ENCODE measurements around the gene MAP2K3. TPM values are rescaled to one million over a fixed set of nuclear protein-coding genes. Genes with fewer than 3 reads are reported as not detected.
A peak's percentile ranks its signal among the peaks of the same experiment; 100 is the strongest.
"Not testable (repeated sequence)": the region's sequence is repeated elsewhere in the genome, so short reads cannot be mapped to it uniquely, and the experiment has no call there.

The MAP2K3 gene
- total RNA-seq, 1 experiment from 2014 or later, result 27.5 TPM

DNA sequence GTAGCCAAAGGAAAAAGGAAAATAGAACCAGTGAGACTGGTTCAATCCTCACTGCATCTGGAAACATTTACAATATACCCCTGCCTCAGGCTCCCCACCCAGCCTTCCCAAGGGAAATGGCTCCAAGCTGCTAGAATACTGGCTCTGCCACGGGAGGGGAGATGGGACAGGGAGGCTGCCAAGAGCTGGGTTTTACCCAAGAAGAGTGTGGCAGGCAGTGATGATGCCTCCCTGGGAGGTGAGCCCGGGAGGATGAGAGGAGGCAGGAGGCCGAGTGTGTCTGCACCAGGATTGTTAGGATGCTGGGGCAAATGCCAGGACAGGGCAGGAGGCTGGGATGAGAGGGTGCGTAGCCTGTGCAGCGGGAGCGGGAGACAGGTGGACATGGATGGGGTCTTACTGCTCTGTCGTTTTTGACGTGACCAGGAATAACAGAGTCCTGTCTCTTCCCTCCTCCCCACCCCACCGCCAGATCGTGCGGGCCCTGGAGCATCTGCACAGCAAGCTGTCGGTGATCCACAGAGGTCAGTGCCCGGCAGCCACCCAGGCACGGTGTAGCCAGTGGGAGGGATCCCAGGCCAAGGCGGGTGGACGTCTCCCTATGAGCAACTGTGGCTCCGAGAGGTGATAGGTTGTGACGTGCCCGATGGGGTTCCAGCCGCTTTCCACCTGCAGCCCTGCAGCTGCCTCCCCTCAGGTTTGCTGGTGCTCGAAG is 18.4 kb downstream of the MAP2K3 start:
- DNase-seq, result peak; percentile 63
- no peaks in the 10 kb centered on the region for H3K27me3 ChIP-seq (ENCODE audit: control insufficient read depth, insufficient read depth, low read length)
- peaks cover 3% of the 10 kb centered on the region for H3K36me3 ChIP-seq (replicated peaks; ENCODE audit: control insufficient read depth, insufficient read depth, low read length)
- no peak overlapping the region for H3K4me3 ChIP-seq (ENCODE audit: insufficient read depth, low read depth, low read length)

DNA sequence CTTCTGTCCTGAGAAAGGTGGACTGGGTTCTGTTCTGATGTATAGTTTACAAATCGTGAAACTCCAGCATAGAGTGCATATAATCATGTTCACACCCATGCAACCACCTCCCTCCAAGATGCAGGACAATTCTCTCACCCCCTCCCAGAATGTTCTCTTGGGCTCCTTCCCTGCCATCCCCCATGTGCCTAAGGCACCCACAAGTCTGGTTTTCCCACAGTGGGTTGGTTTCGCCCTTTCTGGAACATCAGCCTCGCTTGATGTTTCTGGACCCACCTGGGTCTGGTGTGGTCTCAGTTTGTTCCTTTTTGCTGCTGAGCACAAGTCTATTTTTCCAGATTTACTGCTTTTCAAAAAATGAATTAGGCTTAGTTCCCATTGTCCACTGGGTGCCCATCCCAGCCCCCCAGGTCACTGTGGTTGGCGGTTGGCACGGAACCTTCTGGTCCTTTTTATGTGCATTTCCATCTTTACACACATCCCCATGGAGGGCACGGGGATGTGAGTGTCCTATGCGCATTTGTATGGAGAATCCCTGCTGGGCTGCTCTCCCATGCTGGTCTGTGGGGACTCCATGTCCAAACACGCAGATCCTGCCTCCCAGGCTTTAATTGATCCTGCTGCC is 19.0 kb downstream of the MAP2K3 start:
- peak; percentile 64 for DNase-seq

DNA sequence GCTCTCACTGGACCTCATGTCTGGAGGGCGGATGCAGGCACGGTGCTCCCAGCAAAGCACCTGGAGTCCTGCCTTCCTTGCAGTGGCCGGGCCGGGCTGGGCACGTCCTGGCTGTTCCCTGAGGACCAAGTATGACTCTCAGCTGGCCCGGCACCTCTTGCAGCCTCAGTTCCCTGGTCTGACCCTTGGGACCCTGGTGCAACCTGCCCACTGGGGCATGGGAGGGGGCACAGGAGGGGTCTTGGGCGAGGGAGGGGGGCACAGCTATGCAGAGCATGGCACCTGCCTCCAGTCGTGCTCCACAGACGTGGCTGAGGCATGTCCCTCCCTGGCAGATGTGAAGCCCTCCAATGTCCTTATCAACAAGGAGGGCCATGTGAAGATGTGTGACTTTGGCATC is 19.6 kb downstream of the MAP2K3 start:
- H3K4me3 ChIP-seq (ENCODE audit: insufficient read depth, low read depth, low read length), result no peak overlapping the region

More for the DNA sequence above, 19.0 kb downstream of the MAP2K3 start:
- no peak overlapping the region for H3K4me3 ChIP-seq (ENCODE audit: insufficient read depth, low read depth, low read length)
- no peaks in the 10 kb centered on the region for H3K27me3 ChIP-seq (ENCODE audit: control insufficient read depth, insufficient read depth, low read length)
- H3K36me3 ChIP-seq (replicated peaks; ENCODE audit: control insufficient read depth, insufficient read depth, low read length), result peaks cover 4% of the 10 kb centered on the region

DNA sequence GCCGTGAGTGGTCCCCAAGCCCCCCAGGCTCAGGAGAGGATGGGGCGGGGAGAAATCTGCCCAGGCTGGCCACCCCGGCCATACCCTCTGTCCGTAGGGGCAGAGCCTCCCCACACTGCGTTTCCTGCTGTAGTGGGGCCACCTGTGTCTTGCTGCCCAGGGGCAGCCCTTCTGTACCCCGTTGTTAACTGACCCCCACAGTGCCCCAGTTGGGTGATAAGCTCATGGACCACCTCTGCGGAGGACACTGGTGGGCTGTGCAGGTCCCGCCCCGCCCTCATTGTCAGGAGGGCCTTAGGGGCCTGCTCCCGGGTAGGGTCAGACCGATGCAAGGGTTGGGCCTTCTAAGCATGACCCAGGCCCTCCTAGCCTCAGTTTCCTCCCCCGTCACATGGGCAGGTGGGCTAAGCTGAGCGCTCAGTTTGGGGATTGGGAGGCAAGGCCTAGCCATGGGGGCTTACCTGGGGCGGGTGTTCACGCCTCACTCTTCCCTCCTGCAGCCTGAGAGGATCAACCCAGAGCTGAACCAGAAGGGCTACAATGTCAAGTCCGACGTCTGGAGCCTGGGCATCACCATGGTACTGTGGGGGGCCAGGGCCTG is 20.1 kb downstream of the MAP2K3 start:
- not testable (repeated sequence) for H3K4me3 ChIP-seq (ENCODE audit: insufficient read depth, low read depth, low read length); DNase-seq; H3K27me3 ChIP-seq (ENCODE audit: control insufficient read depth, insufficient read depth, low read length); H3K36me3 ChIP-seq (replicated peaks; ENCODE audit: control insufficient read depth, insufficient read depth, low read length)

More for the DNA sequence above, 19.6 kb downstream of the MAP2K3 start:
- peak; percentile 59 for DNase-seq
- Histone ChIP-seq H3K36me3 (replicated peaks; ENCODE audit: control insufficient read depth, insufficient read depth, low read length) (peaks cover 5% of the 10 kb centered on the region), H3K27me3 (ENCODE audit: control insufficient read depth, insufficient read depth, low read length) (no peaks in the 10 kb centered on the region)

DNA sequence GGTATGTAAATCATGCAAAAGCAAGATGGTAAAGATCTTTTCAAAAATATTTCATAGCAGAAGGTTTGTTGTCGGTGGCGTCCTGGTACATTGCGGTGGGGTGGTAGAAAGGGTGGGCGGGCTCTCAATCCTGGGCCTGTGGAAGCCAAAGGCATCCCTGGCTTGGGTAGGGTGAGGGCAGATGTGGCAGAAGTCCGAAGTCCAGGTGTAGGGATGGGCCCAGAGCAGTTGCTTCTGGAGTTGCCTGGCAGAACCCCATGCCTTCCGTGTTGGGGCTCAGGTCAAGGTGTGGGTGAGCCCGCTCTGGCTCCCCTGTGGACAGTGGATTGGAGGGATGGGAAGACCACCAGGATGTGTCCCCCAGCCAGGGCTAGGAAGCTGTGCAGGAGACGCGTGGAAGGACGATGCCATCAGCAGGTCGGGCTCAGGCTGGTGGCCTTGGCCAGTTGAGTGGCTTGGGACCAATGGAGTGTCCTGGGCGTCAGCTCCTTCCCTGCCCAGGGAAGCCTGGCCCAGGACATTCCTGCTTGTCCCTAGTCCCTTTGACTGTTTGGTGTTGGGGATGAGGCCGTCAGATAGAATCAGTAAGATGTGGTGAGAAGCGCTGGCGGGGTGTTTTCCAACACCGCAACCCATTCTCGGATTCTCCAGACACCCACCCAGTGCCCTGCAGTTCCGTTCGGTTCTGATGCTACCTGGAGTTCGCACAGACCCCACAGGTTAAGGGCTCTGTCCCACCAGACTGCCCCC is 21.1 kb downstream of the MAP2K3 start:
- DNase-seq; H3K4me3 ChIP-seq (ENCODE audit: insufficient read depth, low read depth, low read length); H3K36me3 ChIP-seq (replicated peaks; ENCODE audit: control insufficient read depth, insufficient read depth, low read length); H3K27me3 ChIP-seq (ENCODE audit: control insufficient read depth, insufficient read depth, low read length): not testable (repeated sequence)

DNA sequence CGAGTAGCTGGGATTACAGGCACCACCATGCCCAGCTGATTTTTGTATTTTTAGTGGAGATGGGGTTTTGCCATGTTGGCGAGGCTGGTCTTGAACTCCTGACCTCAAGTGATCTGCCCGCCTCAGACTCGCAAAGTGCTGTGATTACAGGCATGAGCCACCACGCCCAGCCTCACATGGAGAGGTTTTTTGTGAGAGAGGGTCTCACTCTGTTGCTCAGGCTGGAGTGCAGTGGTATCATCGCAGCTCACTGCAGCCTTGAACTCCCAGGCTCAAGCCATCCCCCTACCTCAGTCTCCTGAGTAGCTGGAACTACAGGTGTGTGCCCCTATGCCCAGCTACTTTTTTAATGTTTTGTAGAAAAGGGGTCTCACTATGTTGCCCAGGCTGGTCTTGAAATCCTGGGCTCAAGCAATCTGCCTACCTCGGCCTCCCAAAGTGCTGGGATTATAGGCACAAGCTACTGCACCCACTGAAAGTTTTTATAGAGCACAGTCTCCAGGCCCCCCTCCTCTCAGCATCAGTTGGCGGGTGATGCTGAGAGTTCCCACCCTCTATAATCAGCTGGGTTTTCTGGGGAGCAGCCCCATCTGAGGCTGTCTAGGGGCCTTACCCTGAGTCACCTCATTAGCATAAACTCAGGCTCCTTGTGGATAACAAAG is 22.2 kb downstream of the MAP2K3 start:
- not testable (repeated sequence) for H3K36me3 ChIP-seq (replicated peaks; ENCODE audit: control insufficient read depth, insufficient read depth, low read length); H3K4me3 ChIP-seq (ENCODE audit: insufficient read depth, low read depth, low read length); H3K27me3 ChIP-seq (ENCODE audit: control insufficient read depth, insufficient read depth, low read length)
- peak; percentile 75 for DNase-seq

DNA sequence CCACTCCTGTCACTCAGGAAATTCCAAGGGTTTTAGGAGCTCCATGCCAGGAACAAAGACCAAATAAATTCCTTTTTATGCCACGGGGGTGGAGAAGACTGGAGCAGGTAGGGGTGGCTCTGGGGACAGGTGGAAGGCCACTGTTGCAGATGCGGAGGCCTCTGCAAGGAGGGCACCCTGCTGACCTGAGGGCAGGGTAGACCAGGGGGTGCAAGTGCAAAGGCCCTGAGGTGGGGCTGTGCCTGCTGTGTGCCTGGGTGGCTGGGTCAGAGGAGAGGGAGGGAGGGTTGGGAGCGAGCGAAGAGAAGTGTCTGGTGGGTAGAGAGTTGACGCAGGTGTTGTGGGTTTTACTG is 22.7 kb downstream of the MAP2K3 start:
- H3K36me3 ChIP-seq (replicated peaks; ENCODE audit: control insufficient read depth, insufficient read depth, low read length); DNase-seq; H3K4me3 ChIP-seq (ENCODE audit: insufficient read depth, low read depth, low read length); H3K27me3 ChIP-seq (ENCODE audit: control insufficient read depth, insufficient read depth, low read length): not testable (repeated sequence)

DNA sequence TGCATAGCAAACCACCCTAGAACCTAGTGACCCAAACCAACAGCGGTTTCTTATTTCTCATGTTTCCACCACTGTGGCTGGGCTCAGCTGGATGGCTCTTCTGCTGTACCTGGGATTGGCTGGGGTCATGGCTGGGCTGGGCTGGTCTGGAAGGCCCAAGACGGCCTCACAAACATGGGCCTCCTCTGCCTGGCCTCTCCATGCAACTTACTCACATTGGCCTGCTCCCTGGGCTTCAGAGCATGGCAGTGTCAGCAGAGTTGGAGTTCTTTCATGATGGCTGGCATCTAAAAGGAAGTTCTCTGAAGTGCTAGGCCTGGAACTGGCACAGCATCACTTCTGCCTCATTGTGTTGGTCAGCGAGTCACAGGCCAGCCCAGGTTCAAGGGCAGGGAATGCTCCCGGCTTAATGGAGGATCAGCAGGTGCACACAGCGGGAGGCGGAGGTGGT is 24.4 kb downstream of the MAP2K3 start:
- H3K27me3 ChIP-seq (ENCODE audit: control insufficient read depth, insufficient read depth, low read length); DNase-seq; H3K4me3 ChIP-seq (ENCODE audit: insufficient read depth, low read depth, low read length): not testable (repeated sequence)

DNA sequence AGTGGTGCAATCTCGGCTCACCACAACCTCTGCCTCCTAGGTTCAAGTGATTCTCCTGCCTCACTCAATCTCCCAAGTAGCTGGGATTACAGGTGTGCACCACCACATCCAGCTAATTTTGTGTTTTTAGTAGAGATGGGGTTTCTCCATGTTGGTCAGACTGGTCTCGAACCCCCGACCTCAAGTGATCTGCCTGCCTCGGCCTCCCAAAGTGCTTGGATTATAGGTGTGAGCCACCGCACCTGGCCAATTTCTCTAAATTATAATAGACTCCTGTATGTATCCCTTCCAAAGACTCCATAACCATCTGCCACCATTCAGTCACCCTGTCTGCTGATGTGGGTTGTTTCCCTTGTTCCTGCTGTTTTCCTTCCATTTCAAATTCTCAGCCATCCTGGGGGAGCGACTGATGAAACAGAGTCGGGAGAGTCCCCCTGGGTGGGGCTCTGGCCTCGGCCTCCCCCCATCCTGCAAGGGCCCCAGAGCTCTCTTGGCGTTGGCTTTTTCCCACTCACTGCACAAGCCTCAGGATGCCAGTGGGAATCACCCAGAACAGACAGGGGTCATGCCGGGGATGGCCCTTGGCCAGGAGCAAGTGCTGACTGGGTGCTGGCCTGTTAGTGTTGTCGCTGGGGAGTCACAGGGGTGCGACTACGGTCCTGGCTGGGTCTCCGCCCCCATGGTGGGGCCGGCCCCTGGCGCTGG is 25.7 kb downstream of the MAP2K3 start:
- not testable (repeated sequence) for H3K27me3 ChIP-seq (ENCODE audit: control insufficient read depth, insufficient read depth, low read length); H3K36me3 ChIP-seq (replicated peaks; ENCODE audit: control insufficient read depth, insufficient read depth, low read length); H3K4me3 ChIP-seq (ENCODE audit: insufficient read depth, low read depth, low read length); DNase-seq

More for the DNA sequence above, 24.4 kb downstream of the MAP2K3 start:
- not testable (repeated sequence) for H3K36me3 ChIP-seq (replicated peaks; ENCODE audit: control insufficient read depth, insufficient read depth, low read length)

DNA sequence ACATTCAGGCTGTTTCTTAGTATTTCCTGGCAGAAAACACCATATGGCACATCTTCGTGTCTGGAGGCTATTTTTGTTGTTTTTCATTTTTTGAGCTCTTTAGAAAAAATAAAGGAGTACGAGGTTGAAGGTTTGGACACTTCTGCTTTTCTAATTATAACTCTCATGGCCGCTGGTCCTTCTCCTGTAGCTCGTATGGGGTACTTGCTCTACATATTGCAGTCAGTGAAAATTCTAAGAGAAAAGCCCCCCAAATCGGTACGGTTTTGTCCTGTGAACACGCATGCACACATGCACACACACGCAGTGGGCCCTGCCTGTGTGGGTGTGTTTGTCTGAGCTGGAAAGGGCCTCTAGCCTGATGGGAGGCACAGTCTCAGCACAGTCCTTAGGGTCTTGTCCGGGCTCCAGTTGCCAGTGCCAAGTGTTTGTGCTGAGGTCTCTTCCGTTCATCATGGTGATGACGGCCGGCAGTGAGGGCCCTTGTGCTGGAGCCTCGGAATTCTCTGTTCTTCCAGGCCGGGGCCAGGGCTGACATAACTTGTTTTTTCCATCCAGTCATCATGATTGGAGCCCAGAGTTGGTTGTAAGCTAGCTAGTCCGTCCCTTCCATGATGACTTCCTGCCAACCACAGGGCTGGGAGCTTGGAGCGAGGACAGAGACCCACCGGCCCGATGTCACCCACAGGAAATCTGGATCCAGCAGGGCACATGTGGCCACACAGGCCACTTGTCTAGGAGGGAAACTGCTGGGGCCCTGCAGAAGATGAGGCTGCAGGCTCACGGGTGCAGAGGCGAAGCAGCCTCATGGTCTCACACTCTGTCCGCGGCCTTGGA is 26.5 kb downstream of the MAP2K3 start:
- DNase-seq; H3K36me3 ChIP-seq (replicated peaks; ENCODE audit: control insufficient read depth, insufficient read depth, low read length); H3K4me3 ChIP-seq (ENCODE audit: insufficient read depth, low read depth, low read length); H3K27me3 ChIP-seq (ENCODE audit: control insufficient read depth, insufficient read depth, low read length): not testable (repeated sequence)

DNA sequence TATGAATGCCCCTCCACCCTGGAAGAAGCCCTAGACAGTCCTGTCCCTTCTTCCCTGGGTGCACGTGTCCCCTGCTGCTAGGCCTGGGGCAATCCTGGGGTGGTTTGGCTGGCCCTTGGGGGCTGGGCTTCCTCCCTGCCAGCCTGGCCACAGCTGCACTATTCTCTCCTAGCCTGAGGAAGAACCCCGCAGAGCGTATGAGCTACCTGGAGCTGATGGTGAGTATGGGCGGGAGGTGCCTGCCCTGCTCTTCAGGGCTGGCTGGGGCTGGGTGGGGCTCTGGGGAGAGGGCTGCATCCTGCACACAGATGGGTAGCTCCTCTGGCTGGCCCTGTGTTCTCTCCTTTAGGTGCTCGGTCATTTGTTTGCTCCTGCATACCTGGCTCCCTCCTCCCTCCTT is 28.8 kb downstream of the MAP2K3 start:
- Histone ChIP-seq H3K36me3 (replicated peaks; ENCODE audit: control insufficient read depth, insufficient read depth, low read length) (peaks cover 2% of the 10 kb centered on the region), H3K27me3 (ENCODE audit: control insufficient read depth, insufficient read depth, low read length) (no peaks in the 10 kb centered on the region; the same call in 1 of the 2 replicates), H3K4me3 (ENCODE audit: insufficient read depth, low read depth, low read length) (no peak overlapping the region)
- DNase-seq, result no peak

DNA sequence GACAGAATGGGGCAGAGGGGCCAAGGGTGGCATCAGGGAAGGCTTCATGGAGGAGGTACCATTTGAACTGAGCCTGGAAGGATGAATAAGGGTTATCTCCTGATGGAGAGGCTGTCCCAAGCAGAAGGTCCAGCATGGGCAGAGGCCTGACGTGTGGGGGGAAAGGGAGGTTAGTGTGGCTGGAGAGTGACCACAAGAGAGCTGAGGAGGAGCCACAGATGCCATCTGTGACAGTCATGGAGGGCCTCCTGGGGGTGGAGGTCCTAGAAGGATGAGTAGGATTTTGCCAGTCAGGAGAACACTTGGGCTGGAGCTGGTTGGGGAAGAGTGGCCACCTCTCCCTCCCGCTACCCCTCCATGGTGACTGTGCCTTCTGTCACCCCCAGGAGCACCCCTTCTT is 29.2 kb downstream of the MAP2K3 start:
- DNase-seq; H3K36me3 ChIP-seq (replicated peaks; ENCODE audit: control insufficient read depth, insufficient read depth, low read length); H3K27me3 ChIP-seq (ENCODE audit: control insufficient read depth, insufficient read depth, low read length); H3K4me3 ChIP-seq (ENCODE audit: insufficient read depth, low read depth, low read length): not testable (repeated sequence)

DNA sequence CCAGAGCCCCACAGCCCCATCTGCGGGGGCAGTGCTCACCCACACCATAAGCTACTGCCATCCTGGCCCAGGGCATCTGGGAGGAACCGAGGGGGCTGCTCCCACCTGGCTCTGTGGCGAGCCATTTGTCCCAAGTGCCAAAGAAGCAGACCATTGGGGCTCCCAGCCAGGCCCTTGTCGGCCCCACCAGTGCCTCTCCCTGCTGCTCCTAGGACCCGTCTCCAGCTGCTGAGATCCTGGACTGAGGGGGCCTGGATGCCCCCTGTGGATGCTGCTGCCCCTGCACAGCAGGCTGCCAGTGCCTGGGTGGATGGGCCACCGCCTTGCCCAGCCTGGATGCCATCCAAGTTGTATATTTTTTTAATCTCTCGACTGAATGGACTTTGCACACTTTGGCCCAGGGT is 29.8 kb downstream of the MAP2K3 start:
- DNase-seq; H3K27me3 ChIP-seq (ENCODE audit: control insufficient read depth, insufficient read depth, low read length); H3K36me3 ChIP-seq (replicated peaks; ENCODE audit: control insufficient read depth, insufficient read depth, low read length); H3K4me3 ChIP-seq (ENCODE audit: insufficient read depth, low read depth, low read length): not testable (repeated sequence)
